ENCODE results near the gene SCMH1.

DNA sequence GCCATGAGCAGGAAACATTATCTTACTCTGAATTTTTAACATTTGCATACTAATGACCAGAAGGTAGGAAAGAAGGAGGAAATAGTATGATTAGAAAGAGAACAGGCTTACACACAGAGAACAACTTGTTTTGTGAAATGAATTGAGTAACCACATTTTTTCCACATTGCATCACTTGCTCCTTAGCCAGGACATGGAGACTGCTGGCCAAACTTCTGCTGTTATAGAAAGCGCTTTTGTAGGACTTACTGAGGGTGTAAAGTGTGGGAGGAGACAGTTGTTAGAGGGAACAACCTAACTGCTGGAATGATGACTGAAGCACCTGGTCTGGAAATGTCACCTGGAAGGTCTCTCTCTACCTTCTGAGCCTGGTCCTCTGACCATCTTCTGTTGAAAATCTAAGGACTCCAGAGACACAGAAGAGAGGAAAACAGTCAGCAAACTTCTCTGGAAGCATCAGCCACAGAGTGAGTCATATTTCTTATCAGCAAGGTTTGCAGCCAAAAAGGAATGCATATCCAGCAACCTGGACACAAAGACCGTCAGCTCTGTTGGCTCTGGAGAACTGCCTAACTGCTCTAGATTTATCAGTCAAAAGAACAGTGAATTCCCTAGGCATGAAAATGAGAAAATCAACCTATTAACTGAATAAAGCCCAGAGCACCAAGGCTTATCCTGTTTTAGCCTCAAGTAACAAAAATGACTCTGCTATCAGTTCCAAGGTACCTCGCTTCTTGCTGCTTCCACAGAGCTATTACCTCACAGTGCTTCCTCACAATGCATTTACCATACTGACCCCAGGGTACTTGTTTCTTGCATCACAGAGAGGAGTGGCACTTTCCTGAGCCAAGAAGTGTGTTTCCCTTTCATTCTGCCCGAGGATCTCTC, 132.6 kb downstream of the SCMH1 start:
- TF ChIP-seq POLR2A (IDR thresholded peaks at IDR 0.05; ENCODE audit: low read depth, low read length) (no peak), POLR2AphosphoS5 (IDR thresholded peaks at IDR 0.05; ENCODE audit: low read depth, low read length) (no peak), TAF1 (IDR thresholded peaks at IDR 0.05; ENCODE audit: borderline replicate concordance, low read depth, low read length) (no peak)
